H9 (cell line): ENCODE results near the gene SIRT7. TPM values are rescaled to one million over a fixed set of nuclear protein-coding genes. Genes with fewer than 3 reads are reported as not detected.

Experiments
- DNase-seq: peaks from one replicate; pipeline ENCODE4 v3.0.0-alpha.2; 2017
- H2AFZ ChIP-seq: one replicate; pipeline ENCODE4 v1.6.1; 2013; ENCODE audit warnings: mild to moderate bottlenecking, low read length, control low read depth, moderate library complexity
- H2AK5ac ChIP-seq: 2 replicates; pipeline ENCODE4 v1.6.1; 2013; ENCODE audit warnings: low read length, control low read depth, mixed read lengths; ENCODE audit not compliant: insufficient read length
- H2BK120ac ChIP-seq: one replicate; pipeline ENCODE4 v1.6.1; 2013; ENCODE audit warnings: low read depth, mild to moderate bottlenecking, low read length, control low read depth, inconsistent platforms; ENCODE audit not compliant: poor library complexity, severe bottlenecking
- H2BK12ac ChIP-seq: 2 replicates; pipeline ENCODE4 v1.6.1; 2013; ENCODE audit warnings: low read length, control low read depth, mixed read lengths, low read depth; ENCODE audit not compliant: insufficient read length
- H2BK15ac ChIP-seq: 2 replicates; pipeline ENCODE4 v1.6.1; 2013; ENCODE audit warnings: low read depth, low read length, control low read depth
- H2BK20ac ChIP-seq: one replicate; pipeline ENCODE4 v1.6.1; 2013; ENCODE audit warnings: low read depth, mild to moderate bottlenecking, low read length, control low read depth, inconsistent platforms; ENCODE audit not compliant: poor library complexity, severe bottlenecking
- H2BK5ac ChIP-seq: 2 replicates; pipeline ENCODE4 v1.6.1; 2013; ENCODE audit warnings: low read length, control low read depth, mixed read lengths; ENCODE audit not compliant: insufficient read length
- H3K14ac ChIP-seq: 2 replicates; pipeline ENCODE4 v1.6.1; 2013; ENCODE audit warnings: low read length, control low read depth; ENCODE audit not compliant: insufficient read depth
- H3K18ac ChIP-seq: 2 replicates; pipeline ENCODE4 v1.6.1; 2013; ENCODE audit warnings: low read depth, mild to moderate bottlenecking, mixed read lengths, low read length, control low read depth; ENCODE audit not compliant: insufficient read length
- H3K23ac ChIP-seq: 2 replicates; pipeline ENCODE4 v1.6.1; 2013; ENCODE audit warnings: low read length, control low read depth, mixed read lengths, low read depth; ENCODE audit not compliant: insufficient read length
- H3K23me2 ChIP-seq: 2 replicates; pipeline ENCODE4 v1.6.1; 2013; ENCODE audit warnings: low read depth, mild to moderate bottlenecking, mixed read lengths, low read length, control low read depth; ENCODE audit not compliant: insufficient read length, poor library complexity, severe bottlenecking
- H3K27ac ChIP-seq: 2 replicates; pipeline ENCODE4 v1.5.1; 2013; ENCODE audit warnings: low read length, control low read depth, mixed read lengths, low read depth; ENCODE audit not compliant: insufficient read length
- H3K27me3 ChIP-seq: 2 replicates; pipeline ENCODE4 v1.6.1; 2013; ENCODE audit warnings: low read length, control low read depth, inconsistent platforms; ENCODE audit not compliant: insufficient read depth
- H3K4ac ChIP-seq: 2 replicates; pipeline ENCODE4 v1.6.1; 2013; ENCODE audit warnings: low read depth, mild to moderate bottlenecking, control low read depth, inconsistent platforms, low read length, moderate library complexity
- H3K4me1 ChIP-seq: 2 replicates; pipeline ENCODE4 v1.6.1; 2013; ENCODE audit warnings: low read length, control low read depth, inconsistent platforms; ENCODE audit not compliant: insufficient read depth
- H3K4me2 ChIP-seq: 2 replicates; pipeline ENCODE4 v1.6.1; 2013; ENCODE audit warnings: low read length, control low read depth, mixed read lengths; ENCODE audit not compliant: insufficient read length, insufficient read depth
- H3K56ac ChIP-seq: 2 replicates; pipeline ENCODE4 v1.6.1; 2013; ENCODE audit warnings: low read depth, mild to moderate bottlenecking, mixed read lengths, low read length, control low read depth; ENCODE audit not compliant: insufficient read length
- H3K79me1 ChIP-seq: 2 replicates; pipeline ENCODE4 v1.6.1; 2013; ENCODE audit warnings: low read depth, mild to moderate bottlenecking, moderate library complexity, low read length, control low read depth, inconsistent platforms; ENCODE audit not compliant: insufficient read depth, poor library complexity, severe bottlenecking
- H3K79me2 ChIP-seq: 2 replicates; pipeline ENCODE4 v1.6.1; 2013; ENCODE audit warnings: low read length, control low read depth, inconsistent platforms; ENCODE audit not compliant: insufficient read depth
- H3K9ac ChIP-seq: 2 replicates; pipeline ENCODE4 v1.6.1; 2013; ENCODE audit warnings: low read length, control low read depth, mixed read lengths; ENCODE audit not compliant: insufficient read length; ENCODE audit errors: extremely low read depth
- H3K9me3 ChIP-seq: one replicate; pipeline ENCODE4 v1.6.1; 2013; ENCODE audit warnings: low read depth, low read length, inconsistent platforms; ENCODE audit not compliant: control insufficient read depth
- H3T11ph ChIP-seq: one replicate; pipeline ENCODE4 v1.6.1; 2013; ENCODE audit warnings: mild to moderate bottlenecking, low read length, control low read depth, inconsistent platforms
- H4K20me1 ChIP-seq: one replicate; pipeline ENCODE4 v1.6.1; 2013; ENCODE audit not compliant: control insufficient read depth, insufficient read length, insufficient read depth
- H4K5ac ChIP-seq: 2 replicates; pipeline ENCODE4 v1.6.1; 2013; ENCODE audit warnings: low read depth, mild to moderate bottlenecking, mixed read lengths, low read length, control low read depth; ENCODE audit not compliant: insufficient read length
- H4K8ac ChIP-seq: replicated peaks from 2 replicates; pipeline ENCODE4 v1.6.1; 2013; ENCODE audit warnings: low read length, control low read depth, mixed read lengths, low read depth; ENCODE audit not compliant: insufficient read length
- H4K91ac ChIP-seq: 2 replicates; pipeline ENCODE4 v1.6.1; 2013; ENCODE audit warnings: low read depth, mild to moderate bottlenecking, moderate library complexity, mixed read lengths, low read length, control low read depth; ENCODE audit not compliant: insufficient read length
- H3K27ac Mint-ChIP-seq, 3 experiments: 2 replicates in 2 of 3; 3 replicates in 1 of 3; pipeline ENCODE4 v1.8.0; 2020 to 2021; ENCODE audit warnings: mixed read lengths in 3 of 3, mild to moderate bottlenecking in 1 of 3, moderate library complexity in 1 of 3
- H3K27me3 Mint-ChIP-seq: 2 replicates; pipeline ENCODE4 v1.8.0; 2021; ENCODE audit warnings: low read depth, mild to moderate bottlenecking, moderate library complexity, mixed read lengths
- H3K36me3 Mint-ChIP-seq, 3 experiments: 2 replicates in 2 of 3; 3 replicates in 1 of 3; pipeline ENCODE4 v1.8.0; 2020 to 2021; ENCODE audit warnings: low read depth in 3 of 3, mixed read lengths in 3 of 3; ENCODE audit not compliant: insufficient read depth in 1 of 3
- H3K4me1 Mint-ChIP-seq, 2 experiments: 2 replicates each; pipeline ENCODE4 v1.8.0; 2020; ENCODE audit warnings: mixed read lengths in 2 of 2
- H3K4me3 Mint-ChIP-seq, 2 experiments: 2 replicates in 1 of 2; 3 replicates in 1 of 2; pipeline ENCODE4 v1.8.0; 2020 to 2021; ENCODE audit warnings: mild to moderate bottlenecking in 2 of 2, mixed read lengths in 2 of 2, moderate library complexity in 1 of 2
- H3K9me3 Mint-ChIP-seq, 2 experiments: 2 replicates in 1 of 2; 3 replicates in 1 of 2; pipeline ENCODE4 v1.8.0; 2020; ENCODE audit warnings: mild to moderate bottlenecking in 2 of 2, mixed read lengths in 2 of 2, moderate library complexity in 1 of 2
- CTCF ChIP-seq: fragments of 200-600 bp; sonication (generic); conservative IDR thresholded peaks from 3 replicates; pipeline ENCODE4 v1.8.0; 2021; ENCODE audit warnings: antibody characterized with exemption, mild to moderate bottlenecking
- WGBS: extraction: QIAGEN DNeasy Blood & Tissue Kit; methylation state at CpG from one replicate; pipeline ENCODE4 v1.1.7; 2013; ENCODE audit warnings: missing lambda C conversion rate, low lambda C conversion rate, mixed read lengths; ENCODE audit not compliant: insufficient read length; ENCODE audit errors: extremely low coverage; 5-methylcytosine and 5-hydroxymethylcytosine counted together
- total RNA-seq: library from RNA; stranded (reverse); gene quantifications from 2 replicates; pipeline ENCODE4 v1.2.1, GENCODE V29; 2021

SIRT7 gene
- total RNA-seq, 1 experiment from 2014 or later: 29.7 TPM

DNA sequence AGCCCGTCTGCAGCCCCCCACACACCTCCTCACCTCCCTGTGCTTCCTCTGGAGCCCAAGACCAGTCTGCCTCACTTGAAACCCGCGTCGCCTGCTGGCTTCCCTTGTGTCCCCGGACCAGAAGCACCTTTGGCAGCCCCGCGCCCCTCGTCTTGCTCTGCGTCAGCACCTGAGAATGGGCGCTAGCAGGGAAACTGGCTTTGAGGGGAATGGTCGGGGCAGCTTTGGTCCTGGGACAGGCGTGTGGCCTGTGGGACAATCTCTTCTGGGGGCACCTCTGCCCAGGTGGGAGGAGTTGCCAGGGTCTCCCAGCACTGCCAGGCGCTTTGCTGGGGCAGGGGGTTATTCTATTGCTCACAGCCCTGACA is 13.2 kb upstream of the SIRT7 start:
- no peak overlapping the region for H2BK20ac ChIP-seq
- H3K23ac ChIP-seq: no peak overlapping the region
- H3K23me2 ChIP-seq: peaks cover 9% of the 10 kb centered on the region
- no peak overlapping the region for H3K18ac ChIP-seq
- Mint-ChIP-seq H3K9me3 (no peaks in the 10 kb centered on the region), H3K4me3 (no peak overlapping the region), H3K36me3 (peaks cover 3 to 31% (median 21%) of the 10 kb centered on the region in 3 experiments; a peak in 6 of 7 replicates), H3K4me1 (peaks cover 5 to 15% of the 10 kb centered on the region in 2 experiments), H3K27me3 (peaks cover 20% of the 10 kb centered on the region), H3K27ac (peak overlapping the region in 1 of 3 experiments; percentile 75; a peak in 2 of 7 replicates)
- no peak overlapping the region for H2BK120ac ChIP-seq
- H2AK5ac ChIP-seq: no peak overlapping the region
- no peaks in the 10 kb centered on the region; the same call in 1 of the 2 replicates for H3K27me3 ChIP-seq
- no peak overlapping the region; the same call in 1 of the 2 replicates for H3K14ac ChIP-seq
- peaks cover 4% of the 10 kb centered on the region for H4K20me1 ChIP-seq
- peaks cover 3% of the 10 kb centered on the region for H3K79me1 ChIP-seq
- WGBS: no CpG with 5 or more reads among the region's 13 CpGs
- no peak overlapping the region for H2AFZ ChIP-seq
- no peaks in the 10 kb centered on the region for H3K4me1 ChIP-seq
- no peak overlapping the region for H3K4me2 ChIP-seq
- no peaks in the 10 kb centered on the region for H3K9me3 ChIP-seq
- H2BK5ac ChIP-seq: no peak overlapping the region
- H3K27ac ChIP-seq: no peak overlapping the region
- H3K79me2 ChIP-seq: peaks cover 2% of the 10 kb centered on the region; the same call in 1 of the 2 replicates
- H4K5ac ChIP-seq: no peak overlapping the region
- H4K8ac ChIP-seq: no peak overlapping the region
- TF ChIP-seq CTCF: no peak
- no peak overlapping the region for H3K56ac ChIP-seq
- no peak overlapping the region for H2BK12ac ChIP-seq
- no peak overlapping the region for H3K4ac ChIP-seq
- H3T11ph ChIP-seq: no peak overlapping the region
- no peak overlapping the region for H2BK15ac ChIP-seq
- H4K91ac ChIP-seq: no peak overlapping the region
- no peak for DNase-seq
- H3K9ac ChIP-seq: no peak overlapping the region
